ENCODE measurements around the gene AHNAK2. TPM values are rescaled to one million over a fixed set of nuclear protein-coding genes. Genes with fewer than 3 reads are reported as not detected.

Gene AHNAK2
- total RNA-seq, 1 donor from 2014 or later, result 26.9 TPM

GRCh38 chr14:104927901-104928300 lies 50.3 kb downstream of the AHNAK2 start:
- Mint-ChIP-seq H3K36me3 (ENCODE audit: low read depth, unreplicated experiment) (no peaks in the 10 kb centered on the region), H3K4me3 (ENCODE audit: unreplicated experiment) (no peak overlapping the region), H3K27me3 (ENCODE audit: unreplicated experiment) (peaks cover 9% of the 10 kb centered on the region), H3K27ac (ENCODE audit: unreplicated experiment) (no peak overlapping the region), H3K9me3 (ENCODE audit: unreplicated experiment) (no peaks in the 10 kb centered on the region), H3K4me1 (ENCODE audit: unreplicated experiment) (no peaks in the 10 kb centered on the region)
- TF ChIP-seq CTCF (IDR thresholded peaks at IDR 0.05; ENCODE audit: unreplicated experiment), result no peak
- DNase-seq (ENCODE audit: low spot score), result no peak

- no peak overlapping the region for H3K27ac Mint-ChIP-seq (ENCODE audit: unreplicated experiment)
- H3K4me1 Mint-ChIP-seq (ENCODE audit: unreplicated experiment), result no peaks in the 10 kb centered on the region
- H3K27me3 Mint-ChIP-seq (ENCODE audit: unreplicated experiment), result peaks cover 9% of the 10 kb centered on the region
- H3K36me3 Mint-ChIP-seq (ENCODE audit: low read depth, unreplicated experiment), result no peaks in the 10 kb centered on the region
- H3K4me3 Mint-ChIP-seq (ENCODE audit: unreplicated experiment), result no peak overlapping the region
- DNase-seq (ENCODE audit: low spot score), result no peak
- no peaks in the 10 kb centered on the region for H3K9me3 Mint-ChIP-seq (ENCODE audit: unreplicated experiment)
- no peak for TF ChIP-seq CTCF (IDR thresholded peaks at IDR 0.05; ENCODE audit: unreplicated experiment)
These were observed 50.8 kb downstream of the AHNAK2 start for GRCh38 chr14:104927432-104927816.

- TF ChIP-seq CTCF (IDR thresholded peaks at IDR 0.05; ENCODE audit: unreplicated experiment), result no peak
- no peak overlapping the region for H3K27ac Mint-ChIP-seq (ENCODE audit: unreplicated experiment)
- no peaks in the 10 kb centered on the region for H3K4me1 Mint-ChIP-seq (ENCODE audit: unreplicated experiment)
- no peaks in the 10 kb centered on the region for H3K9me3 Mint-ChIP-seq (ENCODE audit: unreplicated experiment)
- H3K27me3 Mint-ChIP-seq (ENCODE audit: unreplicated experiment), result peaks cover 7% of the 10 kb centered on the region
- H3K36me3 Mint-ChIP-seq (ENCODE audit: low read depth, unreplicated experiment), result no peaks in the 10 kb centered on the region
- DNase-seq (ENCODE audit: low spot score), result no peak
- H3K4me3 Mint-ChIP-seq (ENCODE audit: unreplicated experiment), result no peak overlapping the region
These were observed 51.3 kb downstream of the AHNAK2 start for GRCh38 chr14:104926619-104927431.

- H3K27me3 Mint-ChIP-seq (ENCODE audit: unreplicated experiment), result peaks cover 7% of the 10 kb centered on the region
- DNase-seq (ENCODE audit: low spot score), result no peak
- no peaks in the 10 kb centered on the region for H3K4me1 Mint-ChIP-seq (ENCODE audit: unreplicated experiment)
These were observed 52.1 kb downstream of the AHNAK2 start for GRCh38 chr14:104925855-104926609.

More at GRCh38 chr14:104925855-104926609, 52.1 kb downstream of the AHNAK2 start:
- Mint-ChIP-seq H3K9me3 (ENCODE audit: unreplicated experiment) (no peaks in the 10 kb centered on the region), H3K27ac (ENCODE audit: unreplicated experiment) (no peak overlapping the region), H3K4me3 (ENCODE audit: unreplicated experiment) (no peak overlapping the region), H3K36me3 (ENCODE audit: low read depth, unreplicated experiment) (no peaks in the 10 kb centered on the region)
- TF ChIP-seq CTCF (IDR thresholded peaks at IDR 0.05; ENCODE audit: unreplicated experiment), result no peak

Data from endothelial cell (in vitro differentiated cells).